Activated CD4-positive, alpha-beta T cell treated with anti-CD3 and anti-CD28 coated beads for 4 hours (primary cell): ENCODE results near the gene DEAF1.
"Not testable (repeated sequence)": the region's sequence is repeated elsewhere in the genome, so short reads cannot be mapped to it uniquely, and the experiment has no call there.

Experiments used
- DNase-seq, 2 donors: peaks; one replicate each; pipeline ENCODE4 v3.0.0-alpha.2; 2020

The DEAF1 gene

DNA sequence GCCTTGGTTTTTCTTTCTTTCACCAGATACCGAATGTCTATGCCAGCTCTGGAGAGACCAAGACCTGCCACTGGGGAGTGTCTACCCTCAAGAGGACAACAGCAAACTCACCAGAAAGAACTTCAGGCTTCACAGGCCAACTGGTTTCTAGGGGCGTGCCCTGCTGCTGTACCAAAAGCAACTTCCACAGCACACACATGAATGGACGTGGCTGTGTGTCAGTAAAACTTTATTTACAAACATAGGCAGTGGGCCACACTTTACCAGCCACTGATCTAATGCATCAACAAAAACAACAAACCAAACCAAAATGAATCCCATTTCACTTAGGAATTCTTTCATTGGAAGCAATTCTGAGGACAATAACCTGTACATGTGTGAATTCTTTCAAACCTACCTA, 16.7 kb downstream of the DEAF1 start:
- no peak for DNase-seq

DNA sequence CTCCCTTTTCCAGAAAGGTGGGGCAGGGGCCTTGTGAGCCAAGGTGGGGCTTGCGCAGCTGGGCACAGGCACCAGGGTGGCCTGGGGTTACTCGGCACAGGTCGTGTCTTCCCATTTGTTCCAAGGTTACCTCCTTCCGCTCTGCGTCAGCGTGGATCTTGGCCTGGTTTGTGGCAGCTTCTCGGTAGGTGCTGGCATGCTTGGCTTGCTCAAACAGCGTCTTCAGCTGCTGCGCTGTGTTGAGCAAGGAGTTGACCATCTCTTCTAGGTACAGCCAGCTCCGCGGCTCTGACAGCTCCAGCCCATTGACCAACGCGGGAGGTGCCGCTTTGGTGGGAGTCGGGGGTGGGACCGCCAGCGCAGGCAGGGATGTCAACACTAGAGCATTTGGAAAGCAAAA, 20.6 kb downstream of the DEAF1 start:
- DNase-seq: no peak

DNA sequence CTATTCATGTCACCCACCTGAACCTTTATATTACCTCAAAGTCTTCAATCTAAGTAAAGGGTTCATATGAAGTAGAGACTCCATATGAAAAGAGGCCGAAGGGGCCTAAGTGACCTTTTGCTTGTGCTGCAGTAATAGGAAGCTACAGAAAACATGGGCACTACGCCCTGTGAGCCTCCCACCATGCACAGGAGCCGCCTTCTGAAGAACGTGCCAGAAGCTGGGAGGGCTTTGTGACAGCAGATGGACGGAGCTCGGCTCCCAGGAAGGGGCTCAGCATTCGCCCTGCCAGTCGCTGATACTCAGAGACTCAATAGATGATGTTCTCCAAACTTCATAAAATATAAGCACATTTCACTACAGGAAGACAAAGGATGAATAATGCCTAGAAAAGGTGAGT, 21.2 kb downstream of the DEAF1 start:
- no peak for DNase-seq

DNA sequence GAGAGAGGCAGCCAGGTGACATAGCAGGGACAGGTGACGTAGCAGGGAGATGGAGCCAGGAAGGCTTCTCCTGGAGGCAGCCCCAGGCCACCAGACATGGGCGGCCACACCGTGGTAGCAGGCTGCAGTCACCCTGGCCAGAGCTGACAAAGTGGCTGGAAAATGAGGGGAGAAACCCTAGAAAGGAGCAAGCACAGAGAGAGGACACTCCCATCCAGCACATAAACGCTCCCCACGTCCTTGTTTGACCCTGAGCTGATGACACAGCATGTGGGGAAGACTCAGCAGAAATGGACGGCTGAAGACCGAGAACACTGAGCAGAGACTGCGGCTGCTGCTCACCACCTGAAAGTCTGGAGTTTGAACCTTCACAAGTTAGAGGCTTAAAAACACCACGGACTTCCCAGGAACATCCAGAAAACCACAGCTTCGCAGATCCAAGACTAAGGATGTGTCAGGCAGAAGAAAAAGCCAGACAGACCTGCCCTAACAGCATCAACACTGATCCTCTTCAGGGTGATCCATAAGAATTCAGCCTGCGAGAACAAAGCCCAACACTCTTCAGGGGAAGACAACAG, 29.2 kb downstream of the DEAF1 start:
- no peak for DNase-seq

DNA sequence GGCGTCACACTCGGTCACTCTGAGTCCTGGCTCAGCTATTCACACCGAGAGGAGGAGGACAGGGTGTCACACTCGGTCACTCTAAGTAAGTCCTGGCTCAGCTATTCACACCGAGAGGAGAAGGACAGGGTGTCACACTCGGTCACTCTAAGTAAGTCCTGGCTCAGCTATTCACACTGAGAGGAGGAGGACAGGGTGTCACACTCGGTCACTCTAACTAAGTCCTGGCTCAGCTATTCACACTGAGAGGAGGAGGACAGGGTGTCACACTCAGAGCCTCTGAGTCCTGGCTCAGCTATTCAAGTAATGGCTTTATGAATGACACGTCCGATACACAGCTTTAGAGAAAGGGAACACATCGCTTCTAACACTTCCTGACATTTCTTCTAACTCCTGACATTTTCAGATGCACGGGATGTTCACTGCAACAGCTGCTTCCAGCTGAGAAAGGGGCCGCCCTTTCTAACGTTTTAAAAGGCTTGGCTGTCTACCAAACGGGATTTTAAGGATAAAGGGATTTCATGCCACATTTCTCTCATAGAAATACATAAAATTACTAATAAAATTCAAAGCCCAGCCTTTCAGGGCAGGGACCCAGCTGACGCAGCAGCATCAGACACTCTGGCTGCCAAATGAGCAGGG, 29.8 kb downstream of the DEAF1 start:
- no peak for DNase-seq

DNA sequence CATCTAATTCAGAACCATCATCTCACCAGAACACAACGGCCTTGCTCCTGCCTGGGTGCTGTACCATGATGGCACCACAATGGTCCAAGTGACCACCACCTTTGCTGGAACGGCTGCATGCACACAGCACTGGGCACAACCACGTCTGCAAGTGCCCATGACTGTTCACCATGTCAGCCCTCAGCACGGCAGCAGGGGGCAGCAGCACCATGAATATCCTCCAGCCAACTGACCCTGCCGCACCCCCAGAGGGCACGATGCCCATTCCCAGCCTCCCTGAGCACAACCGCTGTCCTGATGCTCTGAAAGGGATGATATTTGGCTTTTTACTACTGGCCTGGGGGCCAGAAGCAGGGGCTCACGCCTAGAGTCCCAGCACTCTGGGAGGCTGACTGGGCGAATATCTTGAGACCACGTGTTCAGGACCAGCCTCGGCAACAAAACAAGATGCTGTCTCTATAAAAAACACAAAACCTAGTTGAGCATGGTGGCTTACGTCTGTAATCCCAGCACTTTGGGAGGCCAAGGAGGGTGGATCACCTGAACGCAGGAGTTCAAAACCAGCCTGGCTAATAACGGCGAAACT, 32.2 kb downstream of the DEAF1 start:
- DNase-seq: peak; percentile 21 to 32

DNA sequence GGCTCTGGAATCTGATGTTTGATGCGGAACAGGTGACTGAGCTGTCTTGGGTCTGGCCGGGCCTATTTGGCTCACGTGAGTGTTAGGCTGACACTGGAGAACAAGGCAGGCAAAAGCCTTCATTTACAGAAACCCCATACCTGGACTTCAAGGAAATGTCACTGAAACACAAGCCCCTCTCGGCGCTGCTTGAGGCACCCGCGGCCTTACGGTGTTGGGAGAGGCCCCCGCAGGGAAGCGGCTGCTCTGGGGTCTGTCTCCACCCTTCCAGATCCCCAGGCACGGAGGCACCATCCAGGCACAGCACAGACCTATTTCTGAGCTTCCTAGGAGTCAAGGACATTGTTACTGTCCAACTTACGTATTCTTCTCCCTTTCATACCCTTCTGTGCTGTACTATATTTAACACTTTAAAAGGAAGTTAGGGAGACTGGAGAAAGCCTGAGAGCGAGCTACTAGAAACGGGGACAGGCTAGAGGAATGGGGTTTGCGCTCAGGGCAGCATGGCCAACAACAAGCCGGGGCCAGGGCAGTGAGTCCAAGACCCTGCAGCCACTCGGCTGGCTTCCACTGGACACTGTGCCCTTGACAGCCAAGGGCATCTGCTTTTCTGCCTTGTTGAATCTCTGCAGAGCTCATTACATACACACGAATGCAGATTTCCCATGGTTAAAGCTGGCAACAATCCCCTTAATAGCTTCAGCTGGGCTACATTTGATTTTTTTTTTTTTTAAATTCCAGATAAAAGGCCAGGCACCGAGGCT, 34.2 kb downstream of the DEAF1 start:
- DNase-seq: no peak

DNA sequence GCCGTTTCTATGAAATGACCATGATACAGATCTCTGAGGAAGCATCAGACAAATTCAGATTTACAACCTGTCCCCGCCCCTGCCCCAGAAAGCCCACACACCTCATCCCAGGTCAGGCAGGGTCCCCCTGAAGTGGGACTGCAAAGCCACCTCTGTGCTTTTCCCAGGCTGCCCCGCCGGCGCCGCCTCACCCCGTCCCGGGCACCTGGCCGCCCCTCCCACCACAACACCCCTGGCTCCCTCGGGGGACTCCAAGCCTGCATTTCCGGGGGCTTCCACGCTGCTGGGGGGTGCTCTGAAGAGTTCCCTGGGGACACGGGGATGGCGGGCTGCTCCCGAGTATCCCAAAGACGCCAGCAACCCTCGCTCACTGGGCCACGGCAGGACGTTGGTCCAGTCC, 34.7 kb downstream of the DEAF1 start:
- no peak for DNase-seq

DNA sequence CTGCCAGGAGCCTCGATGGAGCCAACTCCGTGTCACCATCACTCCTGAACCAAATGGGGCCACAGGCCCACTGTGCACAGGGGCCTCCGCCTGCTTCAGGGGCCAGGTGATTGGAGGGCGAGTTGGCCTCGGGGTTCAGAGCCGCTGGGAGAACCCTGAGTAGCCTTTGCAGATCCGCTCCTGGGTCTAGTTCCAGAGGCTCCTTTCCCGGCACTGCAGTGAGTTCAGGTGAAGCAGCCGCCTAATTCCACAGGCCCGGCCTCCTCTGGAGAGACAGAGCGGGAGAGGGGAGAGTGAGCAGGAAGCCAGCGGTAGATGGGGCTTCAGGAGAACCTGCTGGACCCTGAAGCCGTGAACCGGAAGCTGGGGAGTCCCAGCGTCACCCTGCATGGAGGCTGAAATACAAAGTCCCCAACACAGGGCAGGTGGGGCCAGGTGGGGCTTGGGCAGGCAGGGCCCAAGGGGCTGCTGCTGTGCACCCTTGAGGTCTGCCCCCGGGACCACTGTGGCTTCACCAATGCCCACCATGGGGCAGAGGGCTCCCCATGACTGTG, 35.4 kb downstream of the DEAF1 start:
- no peak for DNase-seq

DNA sequence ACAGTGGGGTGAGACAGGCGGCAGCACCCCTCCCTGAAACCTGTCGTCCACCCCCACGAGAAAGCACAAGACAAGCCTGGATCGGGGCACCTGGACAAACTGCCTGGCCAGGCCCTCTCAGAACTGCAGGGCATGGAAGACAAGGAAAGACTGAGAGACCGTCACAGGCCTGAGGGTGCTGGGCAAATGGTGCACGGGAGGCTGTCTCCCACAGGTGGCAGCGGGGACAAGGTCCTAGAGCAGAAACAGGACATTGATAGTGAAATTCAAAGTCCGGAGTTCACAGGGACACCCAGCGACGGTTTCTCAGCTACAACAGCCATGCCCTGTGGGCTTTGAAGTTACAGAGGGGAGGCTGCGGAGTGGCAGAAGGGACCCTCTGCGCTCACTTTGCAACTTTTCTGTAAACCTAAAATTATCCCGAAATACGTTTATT, 37.3 kb downstream of the DEAF1 start:
- DNase-seq: no peak

DNA sequence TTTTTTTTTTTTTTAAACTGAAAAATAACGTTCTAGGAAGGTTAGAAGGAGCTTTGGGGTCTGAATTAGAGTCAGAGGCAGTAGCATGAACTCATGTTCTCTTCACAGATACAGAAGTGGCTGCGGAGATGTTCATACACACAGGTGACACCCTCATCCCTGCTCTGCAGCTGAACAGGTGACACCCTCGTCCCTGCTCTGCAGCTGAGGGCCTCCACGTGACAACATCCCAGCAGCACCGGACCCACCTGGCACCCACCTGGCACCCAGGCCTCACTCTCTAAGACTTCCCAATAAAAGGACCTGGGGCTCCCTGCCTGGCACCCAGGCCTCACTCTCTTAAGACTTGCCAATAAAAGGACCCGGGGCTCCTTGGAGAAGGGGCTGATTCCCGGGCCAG, 38.2 kb downstream of the DEAF1 start:
- DNase-seq: no peak

DNA sequence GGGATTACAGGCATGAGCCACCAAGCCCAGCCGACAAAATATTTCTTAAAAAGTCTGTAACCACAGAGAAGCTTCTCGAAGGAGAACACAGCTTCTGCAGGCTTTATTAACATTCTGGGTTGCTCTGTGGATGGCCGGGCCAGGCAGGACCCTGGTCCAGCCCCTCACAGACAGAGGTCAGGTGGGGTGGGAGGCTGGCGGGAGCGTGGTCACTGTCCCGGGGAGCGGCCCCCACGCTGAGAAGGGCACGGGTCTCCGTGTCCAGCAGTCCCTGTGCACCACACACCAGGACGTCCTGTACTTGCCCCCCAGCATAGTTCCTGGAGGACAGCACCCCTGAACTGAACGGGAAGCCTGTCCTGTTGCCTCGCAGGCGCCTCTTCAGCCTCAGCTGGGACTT, 38.6 kb downstream of the DEAF1 start:
- no peak for DNase-seq

DNA sequence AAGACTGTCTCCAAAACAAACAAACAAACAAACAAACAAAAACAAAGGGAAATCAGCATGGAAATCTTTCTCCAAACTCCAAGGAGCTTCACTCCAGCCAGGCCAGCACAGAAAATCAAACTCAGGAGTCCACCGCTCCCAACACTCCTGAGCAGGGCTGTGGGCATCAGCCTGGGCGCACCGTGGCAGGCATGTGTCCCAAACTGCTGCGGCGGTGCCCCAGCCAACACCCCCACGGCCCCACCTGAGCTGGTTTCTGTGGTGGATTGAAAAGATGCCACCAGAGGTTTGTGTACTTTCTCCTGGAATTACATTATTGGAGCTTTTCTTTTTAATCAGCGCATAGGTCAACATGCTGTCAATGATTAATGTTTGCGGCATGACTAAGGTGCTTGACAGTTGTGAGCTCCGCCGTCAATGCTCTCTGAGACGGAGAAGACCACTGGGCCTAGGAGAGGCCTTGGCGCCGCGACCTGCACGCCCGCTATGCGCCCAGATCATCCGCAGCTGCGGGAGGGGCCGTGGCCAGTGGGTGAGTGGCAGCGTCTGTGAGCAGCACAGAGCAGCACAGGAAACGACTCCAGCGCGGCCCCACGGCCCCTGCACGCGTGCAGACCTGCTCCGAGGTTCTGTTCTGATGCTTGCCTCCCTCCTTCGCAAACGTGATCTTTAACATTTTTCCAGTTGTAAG, 39.8 kb downstream of the DEAF1 start:
- no peak for DNase-seq

DNA sequence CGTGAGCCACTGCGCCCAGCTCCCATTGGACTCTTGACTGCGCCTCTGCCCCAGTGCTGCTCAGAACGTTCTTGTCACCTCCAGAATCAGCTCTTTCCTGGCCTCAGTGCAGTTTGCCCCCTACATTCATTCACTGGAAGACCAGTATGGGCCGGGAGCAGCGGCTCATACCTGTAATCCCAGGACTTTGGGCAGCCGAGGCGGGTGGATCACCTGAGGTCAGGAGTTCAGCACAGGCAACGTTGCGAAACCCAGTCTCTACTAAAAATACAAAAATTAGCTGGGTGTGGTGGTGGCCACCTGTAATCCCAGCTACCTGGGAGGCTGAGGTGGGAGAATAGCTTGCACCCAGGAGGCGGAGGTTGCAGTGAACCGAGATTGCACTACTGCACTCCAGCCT, 40.6 kb downstream of the DEAF1 start:
- DNase-seq: not testable (repeated sequence)

DNA sequence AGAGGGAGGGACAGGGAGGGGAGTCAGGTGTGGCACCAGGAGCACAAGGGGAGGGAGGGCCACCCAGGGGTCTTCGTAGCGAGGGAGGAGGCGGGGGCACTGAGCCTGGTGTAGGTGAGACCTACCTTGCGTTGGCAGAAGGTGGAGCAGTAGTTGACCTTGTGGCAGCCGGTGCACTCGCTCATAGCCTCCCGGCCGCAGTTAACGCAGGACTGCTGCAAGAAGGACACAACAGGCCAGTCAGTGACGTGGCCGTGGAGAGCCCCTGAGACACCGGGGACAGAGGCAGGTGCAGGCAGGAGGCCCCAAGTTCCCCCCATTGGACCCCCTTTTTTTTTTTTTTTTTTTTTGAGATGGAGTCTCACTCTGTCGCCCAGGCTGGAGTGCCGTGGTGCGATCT, 41.2 kb downstream of the DEAF1 start:
- DNase-seq: no peak

DNA sequence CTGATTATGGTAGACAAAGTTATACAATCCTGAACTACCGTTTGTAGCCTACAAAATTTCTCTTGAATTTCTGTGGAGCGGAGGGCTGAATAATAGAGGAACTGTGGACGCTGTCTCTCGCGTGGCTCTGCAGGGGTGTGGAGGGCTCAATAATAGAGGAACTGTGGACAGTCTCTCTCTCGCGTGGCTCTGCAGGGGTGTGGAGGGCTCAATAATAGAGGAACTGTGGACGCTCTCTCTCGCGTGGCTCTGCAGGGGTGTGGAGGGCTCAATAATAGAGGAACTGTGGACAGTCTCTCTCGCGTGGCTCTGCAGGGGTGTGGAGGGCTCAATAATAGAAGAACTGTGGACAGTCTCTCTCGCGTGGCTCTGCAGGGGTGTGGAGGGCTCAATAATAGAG, 41.9 kb downstream of the DEAF1 start:
- DNase-seq: not testable (repeated sequence)

DNA sequence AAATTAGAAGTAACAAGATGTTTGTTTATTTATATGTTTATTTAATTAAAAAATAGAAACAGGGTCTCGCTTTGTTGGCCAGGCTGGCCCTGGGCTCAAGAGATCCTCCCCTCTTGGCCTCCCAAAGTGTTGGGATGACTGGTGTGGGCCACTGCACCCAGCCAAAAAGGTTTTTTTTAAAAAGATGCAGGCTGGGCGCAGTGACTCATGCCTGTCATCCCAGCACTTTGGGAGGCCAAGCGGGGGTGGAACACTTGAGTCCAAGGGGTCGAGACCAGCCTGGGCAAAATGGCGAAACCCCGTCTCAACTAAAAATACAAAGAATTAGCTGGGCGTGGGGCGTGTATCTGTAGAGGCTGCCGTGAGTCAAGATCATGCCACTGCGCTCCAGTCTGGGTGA, 44.5 kb downstream of the DEAF1 start:
- DNase-seq: no peak

DNA sequence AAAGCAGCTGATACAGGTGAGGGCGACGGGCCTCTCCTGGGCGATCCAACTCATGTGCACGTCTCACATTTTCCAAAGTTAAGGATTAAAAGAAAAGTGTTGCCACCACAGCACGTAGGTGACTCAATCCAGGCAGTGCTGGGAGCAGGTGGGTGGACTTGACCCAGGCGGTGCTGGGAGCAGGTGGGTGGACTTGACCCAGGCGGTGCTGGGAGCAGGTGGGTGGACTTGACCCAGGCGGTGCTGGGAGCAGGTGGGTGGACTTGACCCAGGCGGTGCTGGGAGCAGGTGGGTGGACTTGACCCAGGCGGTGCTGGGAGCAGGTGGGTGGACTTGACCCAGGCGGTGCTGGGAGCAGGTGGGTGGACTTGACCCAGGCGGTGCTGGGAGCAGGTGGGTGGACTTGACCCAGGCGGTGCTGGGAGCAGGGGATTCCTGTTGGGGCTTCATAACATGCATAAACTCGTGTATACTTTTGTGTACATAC, 47.3 kb downstream of the DEAF1 start:
- DNase-seq: not testable (repeated sequence)

DNA sequence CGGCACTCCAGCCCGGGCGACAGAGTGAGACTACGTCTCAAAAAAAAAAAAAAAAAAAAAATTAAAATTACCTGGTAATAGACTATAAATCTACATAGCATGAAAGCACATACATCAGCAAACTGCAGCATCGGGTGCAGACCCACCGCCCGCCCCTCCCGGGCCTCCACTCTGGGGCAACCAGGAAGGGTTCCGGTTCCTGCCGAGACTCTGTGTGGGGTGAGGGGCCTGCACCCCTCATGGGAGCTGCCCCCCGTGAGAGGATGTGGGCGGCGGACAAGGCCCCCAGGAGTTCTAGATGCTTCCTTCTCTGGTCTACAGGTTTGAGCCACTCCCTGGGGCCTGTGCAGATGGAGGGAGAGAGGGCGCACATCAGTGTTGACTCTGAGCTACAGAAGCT, 48.8 kb downstream of the DEAF1 start:
- DNase-seq: no peak

DNA sequence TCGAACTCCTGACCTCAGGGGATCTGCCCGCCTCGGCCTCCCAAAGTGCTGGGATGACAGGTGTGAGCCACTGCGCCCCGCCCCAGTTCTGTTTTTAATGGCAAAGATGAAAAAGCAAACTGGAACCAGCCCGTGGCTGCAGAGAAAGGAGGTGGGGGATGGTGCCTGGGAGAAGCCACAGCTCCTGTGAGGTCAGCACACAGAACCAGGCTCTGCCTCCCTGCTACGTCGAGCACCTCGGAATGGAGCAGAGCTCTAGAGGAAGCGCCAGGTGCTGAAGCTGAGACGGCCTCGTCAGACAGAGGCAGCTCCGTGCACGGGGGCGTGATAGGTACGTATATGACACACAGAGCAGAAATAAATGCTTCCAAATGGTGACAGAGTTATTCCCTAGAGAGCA, 49.5 kb downstream of the DEAF1 start:
- DNase-seq: no peak

DNA sequence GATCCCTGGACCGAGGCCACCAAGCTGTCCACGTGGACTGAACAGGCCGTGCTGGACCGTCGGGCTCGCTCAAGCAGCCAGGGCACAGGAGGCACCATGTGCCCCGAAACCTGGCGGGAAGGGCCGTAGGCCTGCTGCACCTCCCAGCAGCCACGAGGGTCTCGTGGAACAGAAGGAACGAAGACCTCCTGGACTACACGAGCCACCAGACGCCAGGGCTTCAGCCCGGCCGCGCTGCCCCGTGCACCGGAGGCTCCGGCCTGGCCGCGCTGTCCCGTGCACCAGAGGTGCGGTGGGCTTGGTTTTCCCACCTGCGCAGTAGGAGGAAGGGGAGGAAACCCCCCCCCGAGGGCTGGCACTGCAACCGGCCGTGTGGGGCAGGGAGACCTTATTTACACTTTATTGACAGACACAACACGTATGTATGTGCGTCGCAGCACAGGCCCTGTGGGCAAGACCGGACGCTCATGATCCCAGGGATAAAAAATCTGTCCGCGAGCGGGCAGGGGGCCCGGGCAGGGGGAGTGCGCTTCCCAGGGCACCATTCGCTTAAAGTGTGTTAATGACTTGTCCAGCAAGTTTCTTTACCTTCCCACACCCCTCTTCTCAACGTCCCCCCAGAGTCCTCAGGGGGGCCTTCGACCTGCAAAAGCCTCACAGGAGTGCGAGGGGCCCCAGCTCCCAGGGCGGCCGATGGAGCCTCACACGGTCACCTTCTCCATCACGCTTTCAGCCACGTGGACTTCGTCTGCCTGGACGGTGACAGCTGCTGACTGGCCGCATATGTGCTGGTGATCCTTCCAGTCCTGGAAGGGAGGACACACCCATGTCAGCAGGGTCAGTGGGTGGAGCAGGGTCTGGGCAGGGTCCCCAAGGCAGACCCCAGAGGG, 50.9 kb downstream of the DEAF1 start:
- DNase-seq: no peak

DNA sequence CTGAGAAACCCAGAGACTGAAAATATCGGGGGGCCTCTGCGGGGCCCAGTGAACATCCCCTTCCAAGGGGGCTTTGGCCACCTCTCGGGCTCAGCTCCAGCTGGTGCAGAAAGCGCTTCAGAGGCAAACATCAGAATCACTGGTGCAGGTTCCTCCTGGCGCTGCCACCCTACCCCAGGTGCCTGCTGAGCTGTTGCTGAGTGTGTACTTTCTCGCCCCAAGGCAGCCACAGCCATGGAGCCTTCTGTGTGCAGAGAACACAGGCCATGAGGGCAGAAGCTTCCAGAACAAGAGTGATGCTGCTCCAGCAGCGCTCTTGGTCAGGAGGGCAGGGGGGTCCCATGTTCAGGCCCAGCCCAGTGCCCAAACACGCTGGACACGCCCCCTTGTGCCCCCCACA, 51.7 kb downstream of the DEAF1 start:
- DNase-seq: no peak
